ENCODE data around the gene PNLIPRP2. TPM values are rescaled to one million over a fixed set of nuclear protein-coding genes. Genes with fewer than 3 reads are reported as not detected.

PNLIPRP2 gene
- 1,000 to 10,000 TPM in 1 of 3 donors, under 1 TPM in 1, not detected in 1; 0.91 to 2,287 TPM for polyA plus RNA-seq

GRCh38 chr10:116620423-116621400, at the start of gene PNLIPRP2:
Gene PNLIPRP2 (plus strand): TSS chr10:116620953.
- 38 to 79% (median 73%) methylated on average over 20 of the region's 20 CpGs for WGBS, 3 donors
- no peak within 1 kb of the TSS for H3K27ac ChIP-seq (ENCODE audit: low read depth, low read length)

GRCh38 chr10:116574797-116575196, 46.0 kb upstream of the PNLIPRP2 start:
- WGBS, 3 donors: 84 to 86% (median 85%) methylated on average over 3 of the region's 3 CpGs
- no peak overlapping the region for H3K27ac ChIP-seq (ENCODE audit: low read depth, low read length)

- WGBS, 3 donors: 66 to 93% (median 89%) methylated on average over 8 of the region's 8 CpGs
Measured at GRCh38 chr10:116587878-116588591, 32.7 kb upstream of the PNLIPRP2 start.

GRCh38 chr10:116588995-116589394, 31.8 kb upstream of the PNLIPRP2 start:
- WGBS, 3 donors: 84 to 85% (median 84%) methylated on average over 2 of the region's 2 CpGs
- no peak overlapping the region for H3K27ac ChIP-seq (ENCODE audit: low read depth, low read length)

More at GRCh38 chr10:116587878-116588591, 32.7 kb upstream of the PNLIPRP2 start:
- no peak overlapping the region for H3K27ac ChIP-seq (ENCODE audit: low read depth, low read length)

DNA sequence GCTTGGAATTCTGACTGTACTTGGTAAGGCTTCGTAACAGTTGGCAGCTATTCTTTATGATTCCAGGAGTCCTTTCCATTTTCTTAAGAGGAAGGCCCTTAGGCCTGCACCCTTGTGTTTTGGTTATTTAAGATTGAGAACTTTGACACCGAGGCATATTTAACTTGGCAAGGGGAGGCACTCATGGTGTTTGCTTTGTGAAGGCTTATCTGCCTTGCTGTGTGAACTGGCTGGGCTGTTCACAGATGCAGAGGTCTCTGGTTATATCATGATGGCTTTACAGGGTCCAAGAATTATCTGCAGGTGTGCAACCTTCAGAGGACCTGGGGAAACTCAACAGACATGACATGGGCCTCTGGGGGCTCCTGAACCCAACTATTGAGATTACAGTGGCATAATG, 30.8 kb upstream of the PNLIPRP2 start:
- 31 to 86% (median 81%) methylated on average over 2 of the region's 2 CpGs for WGBS, 3 donors
- no peak overlapping the region for H3K27ac ChIP-seq (ENCODE audit: low read depth, low read length)

DNA sequence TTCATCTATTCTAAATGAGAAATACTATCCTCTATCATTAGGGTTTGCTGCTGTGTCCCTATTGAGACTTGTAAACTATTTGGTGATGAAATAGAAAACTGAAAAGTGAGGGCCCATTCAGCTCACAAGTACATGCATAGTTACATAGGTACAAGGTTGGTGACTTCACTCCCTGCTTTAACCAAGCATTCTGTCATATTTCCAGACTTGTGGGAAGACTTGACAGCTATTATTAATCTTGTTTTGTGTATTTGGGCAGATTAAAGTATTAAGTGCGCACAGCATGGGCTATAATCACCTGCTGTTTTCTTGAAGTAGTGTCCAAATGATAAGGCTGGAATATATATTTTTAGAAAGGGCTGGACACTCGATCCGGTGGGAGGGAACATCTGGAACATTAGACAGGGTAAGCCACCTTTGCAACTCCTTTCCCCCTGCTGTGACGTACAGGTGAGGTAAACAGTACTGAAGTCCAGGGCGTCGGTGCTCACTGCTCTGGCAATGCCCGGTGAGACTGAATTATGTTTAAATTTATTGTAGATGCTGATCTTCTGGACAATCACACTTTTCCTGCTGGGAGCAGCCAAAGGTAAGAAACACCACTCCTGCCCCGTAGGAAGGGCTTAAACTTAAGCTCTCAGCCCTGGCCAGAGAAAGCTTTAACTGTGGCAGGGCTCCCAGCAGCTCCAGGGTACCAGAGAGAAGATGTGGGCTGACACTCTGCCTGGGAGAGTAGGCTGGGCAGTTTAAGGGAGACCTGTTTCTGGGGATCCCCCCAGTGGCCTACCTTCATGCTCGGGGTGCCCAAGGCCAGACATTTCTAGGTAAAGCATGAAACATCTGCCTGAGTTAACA, 29.9 kb upstream of the PNLIPRP2 start, which contains the start of gene PNLIPRP1:
PNLIPRP1 (plus strand) TSS at position 370 of the 855 bp plus-strand sequence; CDS start at position 541, 171 bp downstream.
- H3K27ac ChIP-seq (ENCODE audit: low read depth, low read length): no peak within 1 kb of the TSS
- 40 to 76% (median 76%) methylated on average over 9 of the region's 9 CpGs for WGBS, 3 donors

GRCh38 chr10:116593139-116593740, 27.5 kb upstream of the PNLIPRP2 start:
- no peak overlapping the region for H3K27ac ChIP-seq (ENCODE audit: low read depth, low read length)
- 39 to 90% (median 83%) methylated on average over 5 of the region's 5 CpGs for WGBS, 3 donors

GRCh38 chr10:116594525-116595035, 26.2 kb upstream of the PNLIPRP2 start:
- no peak overlapping the region for H3K27ac ChIP-seq (ENCODE audit: low read depth, low read length)
- WGBS, 3 donors: 33 to 87% (median 85%) methylated on average over 7 of the region's 7 CpGs

GRCh38 chr10:116596062-116596461, 24.7 kb upstream of the PNLIPRP2 start:
- H3K27ac ChIP-seq (ENCODE audit: low read depth, low read length): no peak overlapping the region
- 66 to 75% (median 67%) methylated on average over 2 of the region's 2 CpGs for WGBS, 3 donors

DNA sequence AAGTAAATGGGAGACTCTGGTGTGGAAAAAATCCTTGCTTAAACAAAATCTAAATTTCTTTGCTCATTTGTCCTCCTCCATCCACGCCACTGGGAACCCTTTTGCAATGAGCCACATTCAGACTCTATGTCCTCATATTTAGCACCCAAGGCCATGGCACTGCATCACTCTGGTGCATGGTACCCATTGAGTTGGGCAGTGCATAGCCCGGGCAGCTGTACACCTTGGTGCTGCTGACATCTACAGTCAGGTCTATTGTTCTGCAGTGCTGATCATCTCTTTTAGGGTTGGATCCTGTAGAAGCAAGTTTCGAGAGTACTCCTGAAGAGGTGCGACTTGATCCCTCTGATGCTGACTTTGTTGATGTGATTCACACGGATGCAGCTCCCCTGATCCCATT, 23.2 kb upstream of the PNLIPRP2 start:
- 58 to 87% (median 87%) methylated on average over 5 of the region's 5 CpGs for WGBS, 3 donors
- H3K27ac ChIP-seq (ENCODE audit: low read depth, low read length): no peak overlapping the region

DNA sequence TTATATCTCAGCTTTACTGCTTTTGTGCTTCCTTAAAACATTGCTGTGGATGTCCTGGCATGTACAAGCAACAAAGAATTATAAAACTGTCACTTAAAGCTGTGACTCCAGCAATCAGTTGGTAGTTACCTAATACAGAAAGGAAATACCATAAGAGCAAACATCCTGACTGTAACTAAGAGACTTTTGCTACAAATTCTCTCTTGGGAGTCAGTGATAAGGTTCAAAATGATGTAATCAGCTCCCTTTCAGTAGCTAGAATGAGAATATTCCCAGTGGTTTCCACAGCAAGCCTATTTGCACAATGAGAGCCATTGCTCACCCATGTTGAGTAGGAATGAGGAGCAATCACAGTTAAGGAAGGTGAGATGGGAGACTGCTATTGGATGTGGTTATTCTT, 22.4 kb upstream of the PNLIPRP2 start:
- no peak overlapping the region for H3K27ac ChIP-seq (ENCODE audit: low read depth, low read length)

DNA sequence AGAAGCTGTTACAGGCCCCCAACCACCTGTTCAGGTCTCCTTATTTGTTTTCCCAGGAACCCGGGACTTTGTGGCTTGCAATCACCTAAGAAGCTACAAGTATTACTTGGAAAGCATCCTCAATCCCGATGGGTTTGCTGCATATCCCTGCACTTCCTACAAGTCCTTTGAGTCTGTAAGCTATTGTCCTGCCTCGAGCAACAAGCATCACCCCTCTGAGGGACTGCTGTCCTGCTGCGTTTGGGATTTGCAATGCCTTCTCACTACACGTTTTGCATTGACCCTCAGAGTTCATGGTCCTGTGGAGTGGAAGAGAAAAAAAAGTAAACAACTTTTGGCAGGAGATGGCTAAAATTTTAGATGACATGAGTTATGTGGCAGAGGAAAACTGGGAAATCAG, 20.8 kb upstream of the PNLIPRP2 start:
- H3K27ac ChIP-seq (ENCODE audit: low read depth, low read length): no peak overlapping the region
- WGBS, 3 donors: 31 to 62% (median 61%) methylated on average over 5 of the region's 5 CpGs

DNA sequence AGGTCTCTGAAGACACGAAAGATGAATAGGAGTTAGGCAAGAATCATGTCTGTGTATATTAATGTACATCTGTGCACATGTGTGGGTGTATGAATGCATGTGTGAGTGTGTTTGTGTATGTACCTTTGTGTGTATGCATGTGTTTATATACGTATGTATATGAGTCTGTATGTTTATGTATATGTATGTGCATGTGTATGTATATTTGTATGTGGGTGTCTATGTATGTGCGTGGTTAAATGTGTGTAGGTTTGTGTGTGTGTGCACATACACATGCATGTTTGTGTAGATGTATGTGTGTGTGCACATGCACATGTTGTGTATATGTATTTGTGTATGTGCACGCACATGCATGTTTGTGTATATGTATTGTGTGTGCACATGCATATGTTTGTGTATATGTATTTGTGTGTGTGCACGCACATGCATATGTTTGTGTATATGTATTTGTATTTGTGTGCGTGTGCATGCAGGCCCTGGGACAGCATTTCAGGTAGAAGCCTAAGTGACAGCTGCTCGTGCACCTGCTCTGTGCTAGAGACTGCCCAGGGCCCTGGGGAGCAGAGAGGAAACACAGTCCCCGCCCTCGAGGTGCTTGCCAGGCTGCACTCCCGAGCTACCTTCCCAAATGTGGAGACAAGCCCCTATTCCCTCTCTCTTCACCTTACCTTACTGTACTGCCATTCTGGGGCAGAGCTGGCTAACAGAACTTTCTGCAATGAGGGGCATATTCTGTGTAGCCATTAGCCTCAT, 17.9 kb upstream of the PNLIPRP2 start:
- no peak overlapping the region for H3K27ac ChIP-seq (ENCODE audit: low read depth, low read length)
- 48 to 88% (median 80%) methylated on average over 10 of the region's 10 CpGs for WGBS, 3 donors

- WGBS, 3 donors: 38 to 76% (median 70%) methylated on average over 8 of the region's 8 CpGs
- H3K27ac ChIP-seq (ENCODE audit: low read depth, low read length): no peak overlapping the region
Measured at GRCh38 chr10:116606061-116606483, 14.7 kb upstream of the PNLIPRP2 start.

GRCh38 chr10:116607336-116607735, 13.4 kb upstream of the PNLIPRP2 start:
- no peak overlapping the region for H3K27ac ChIP-seq (ENCODE audit: low read depth, low read length)
- WGBS, 3 donors: 41 to 74% (median 70%) methylated on average over 6 of the region's 6 CpGs

- no peak overlapping the region for H3K27ac ChIP-seq (ENCODE audit: low read depth, low read length)
- WGBS, 3 donors: 21 to 43% (median 43%) methylated on average over 41 of the region's 41 CpGs
Measured at GRCh38 chr10:116608686-116609594, 11.8 kb upstream of the PNLIPRP2 start.
